ENCODE measurements around the gene PLCB4.

PLCB4 gene

DNA sequence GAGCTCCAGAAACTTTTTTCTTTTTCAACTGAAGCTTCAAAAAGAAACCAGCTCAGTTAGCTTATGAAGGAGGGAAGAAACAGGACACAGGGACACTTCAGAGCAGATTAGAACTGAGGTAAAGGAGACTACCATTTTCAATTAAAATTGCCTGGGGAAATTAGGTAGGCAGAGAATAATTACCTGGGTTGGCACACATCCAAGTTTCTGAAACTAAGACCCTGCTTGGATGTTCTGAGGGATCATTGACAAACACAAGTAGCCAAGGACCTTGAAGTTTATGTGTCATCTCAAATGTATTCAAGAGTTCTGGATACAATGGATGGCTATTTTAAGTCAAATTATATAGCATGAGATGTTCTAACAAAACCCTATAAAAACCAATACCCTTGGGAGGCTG is 137.6 kb downstream of the PLCB4 start:
- ChIA-PET POLR2A (interaction anchor here (0.7 kb wide), 1 partner anchor 36 kb away, joined by 3 read pairs; no protein-coding TSS in a partner anchor), CTCF (interaction anchor here (1.7 kb wide), 1 partner anchor 353 kb away, joined by 5 read pairs; no protein-coding TSS in a partner anchor)
- no peak overlapping the region for H3K4me3 ChIP-seq (ENCODE audit: low read depth, low read length)
- no peak for DNase-seq (ENCODE audit: low read depth, low spot score)
- TF ChIP-seq, protein P1, sequence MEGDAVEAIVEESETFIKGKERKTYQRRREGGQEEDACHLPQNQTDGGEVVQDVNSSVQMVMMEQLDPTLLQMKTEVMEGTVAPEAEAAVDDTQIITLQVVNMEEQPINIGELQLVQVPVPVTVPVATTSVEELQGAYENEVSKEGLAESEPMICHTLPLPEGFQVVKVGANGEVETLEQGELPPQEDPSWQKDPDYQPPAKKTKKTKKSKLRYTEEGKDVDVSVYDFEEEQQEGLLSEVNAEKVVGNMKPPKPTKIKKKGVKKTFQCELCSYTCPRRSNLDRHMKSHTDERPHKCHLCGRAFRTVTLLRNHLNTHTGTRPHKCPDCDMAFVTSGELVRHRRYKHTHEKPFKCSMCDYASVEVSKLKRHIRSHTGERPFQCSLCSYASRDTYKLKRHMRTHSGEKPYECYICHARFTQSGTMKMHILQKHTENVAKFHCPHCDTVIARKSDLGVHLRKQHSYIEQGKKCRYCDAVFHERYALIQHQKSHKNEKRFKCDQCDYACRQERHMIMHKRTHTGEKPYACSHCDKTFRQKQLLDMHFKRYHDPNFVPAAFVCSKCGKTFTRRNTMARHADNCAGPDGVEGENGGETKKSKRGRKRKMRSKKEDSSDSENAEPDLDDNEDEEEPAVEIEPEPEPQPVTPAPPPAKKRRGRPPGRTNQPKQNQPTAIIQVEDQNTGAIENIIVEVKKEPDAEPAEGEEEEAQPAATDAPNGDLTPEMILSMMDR (IDR thresholded peaks at IDR 0.05; ENCODE audit: insufficient read depth, low read length, missing control alignments) = no peak

DNA sequence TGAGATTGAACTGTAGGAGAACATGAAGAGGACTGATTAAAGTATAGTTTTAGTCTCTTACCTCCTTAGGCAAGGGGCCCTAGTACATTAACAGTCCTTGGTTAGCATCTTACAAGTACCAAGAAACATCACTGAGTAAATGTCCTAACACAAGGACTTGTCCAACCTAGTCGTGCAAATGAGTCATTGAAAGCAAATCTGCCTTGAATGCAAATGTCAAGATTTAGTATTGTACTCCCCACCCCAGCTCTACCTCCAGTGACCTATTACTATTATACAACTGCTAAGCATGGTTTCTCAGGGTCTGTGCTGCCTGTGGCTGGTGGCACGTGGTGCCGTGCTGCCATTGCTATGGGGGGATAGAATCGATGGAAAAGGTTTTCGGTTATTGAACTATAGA is 138.4 kb downstream of the PLCB4 start:
- no peak for DNase-seq (ENCODE audit: low read depth, low spot score)
- TF ChIP-seq, protein P1 (IDR thresholded peaks at IDR 0.05; ENCODE audit: insufficient read depth, low read length, missing control alignments) = no peak
- POLR2A ChIA-PET = no interaction called here
- H3K4me3 ChIP-seq (ENCODE audit: low read depth, low read length) = no peak overlapping the region
- CTCF ChIA-PET = no interaction called here

DNA sequence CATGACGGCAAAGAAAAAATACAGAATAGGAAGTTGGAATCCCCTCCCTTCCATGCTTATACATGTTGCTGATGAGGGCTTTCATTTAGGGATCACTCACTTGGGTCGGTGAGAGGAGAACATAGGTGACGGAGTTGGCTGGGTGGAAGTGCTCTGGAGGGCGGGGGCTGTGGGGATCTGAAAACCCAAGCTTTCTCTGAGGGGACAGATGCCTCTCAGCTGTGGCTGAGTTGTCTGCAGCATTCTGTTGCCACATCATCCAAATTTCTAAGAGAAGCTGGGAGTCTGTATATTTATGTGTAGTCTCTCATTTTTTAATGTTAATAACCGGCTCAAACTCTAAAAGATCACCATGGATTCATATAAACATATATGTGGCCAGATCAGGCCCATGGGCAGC is 141.5 kb downstream of the PLCB4 start:
- H3K4me3 ChIP-seq (ENCODE audit: low read depth, low read length) = no peak overlapping the region
- no peak for DNase-seq (ENCODE audit: low read depth, low spot score)
- TF ChIP-seq, protein P1 (IDR thresholded peaks at IDR 0.05; ENCODE audit: insufficient read depth, low read length, missing control alignments) = no peak
- ChIA-PET CTCF (interaction anchor here (1.2 kb wide), 1 partner anchor 96 kb away, joined by 3 read pairs; no protein-coding TSS in a partner anchor), POLR2A (no interaction called here)

DNA sequence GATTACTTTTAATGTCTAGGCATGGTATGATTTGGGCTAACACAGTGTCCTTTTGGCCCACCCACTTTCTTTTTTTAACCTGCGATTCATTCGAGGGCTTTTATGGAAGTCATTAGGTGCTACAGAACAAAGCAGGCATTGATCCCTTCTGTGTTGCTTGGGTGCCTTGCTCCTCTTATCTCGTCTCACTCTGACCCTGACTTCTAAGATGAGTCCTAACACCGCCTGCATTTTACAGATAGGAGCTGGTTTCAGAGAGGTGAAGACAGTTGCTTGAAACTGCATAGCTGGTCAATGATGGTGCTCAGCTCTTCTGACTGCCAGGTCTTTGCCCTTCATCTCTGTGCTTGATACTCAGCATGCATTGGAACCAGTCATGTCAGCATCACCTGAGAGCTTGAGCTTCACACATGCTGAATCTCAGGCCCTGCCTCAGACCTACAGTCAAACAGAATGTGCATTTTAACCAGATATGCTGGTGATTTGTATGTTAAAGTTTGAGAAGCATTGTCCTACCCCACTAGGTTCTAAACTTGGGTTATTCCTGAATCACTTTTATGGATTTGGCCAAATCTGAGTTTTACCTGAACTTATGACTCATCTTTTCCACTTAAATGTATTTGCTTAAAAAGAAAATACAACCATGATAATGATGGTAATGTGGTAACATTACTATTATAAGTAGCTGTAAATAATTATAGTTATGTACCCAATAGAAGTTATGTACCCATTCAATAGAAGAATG is 142.3 kb downstream of the PLCB4 start:
- DNase-seq (ENCODE audit: low read depth, low spot score) = no peak
- POLR2A ChIA-PET = no interaction called here

DNA sequence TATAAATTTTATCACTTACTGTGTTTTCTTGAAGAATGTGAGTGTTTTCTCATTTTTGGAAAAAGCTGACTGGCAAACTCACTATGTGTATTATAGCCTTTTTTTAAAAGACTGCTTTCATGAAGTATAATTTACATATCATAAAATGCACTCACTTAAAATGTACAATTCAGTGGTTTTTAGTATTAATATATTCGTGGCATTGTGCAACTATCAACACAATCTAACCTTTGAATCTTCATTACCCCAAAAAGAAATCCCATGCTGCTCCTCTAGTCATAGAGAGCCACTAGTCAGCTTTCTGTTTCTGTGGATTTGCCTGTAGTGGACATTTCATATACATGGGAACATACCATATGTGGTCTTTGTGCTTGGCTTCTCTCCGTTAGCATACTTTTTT is 143.8 kb downstream of the PLCB4 start:
- POLR2A ChIA-PET = no interaction called here
- no peak overlapping the region for H3K4me3 ChIP-seq (ENCODE audit: low read depth, low read length)
- TF ChIP-seq, protein P1 (IDR thresholded peaks at IDR 0.05; ENCODE audit: insufficient read depth, low read length, missing control alignments) = no peak
- CTCF ChIA-PET = interaction anchor here (1.5 kb wide), 1 partner anchor 9 kb away, joined by 5 read pairs; no protein-coding TSS in a partner anchor
- no peak for DNase-seq (ENCODE audit: low read depth, low spot score)

More for the DNA sequence above, 142.3 kb downstream of the PLCB4 start:
- TF ChIP-seq, protein P1 (IDR thresholded peaks at IDR 0.05; ENCODE audit: insufficient read depth, low read length, missing control alignments) = no peak
- H3K4me3 ChIP-seq (ENCODE audit: low read depth, low read length) = no peak overlapping the region
- CTCF ChIA-PET = interaction anchor here (1.2 kb wide), 1 partner anchor 97 kb away, joined by 3 read pairs; no protein-coding TSS in a partner anchor

DNA sequence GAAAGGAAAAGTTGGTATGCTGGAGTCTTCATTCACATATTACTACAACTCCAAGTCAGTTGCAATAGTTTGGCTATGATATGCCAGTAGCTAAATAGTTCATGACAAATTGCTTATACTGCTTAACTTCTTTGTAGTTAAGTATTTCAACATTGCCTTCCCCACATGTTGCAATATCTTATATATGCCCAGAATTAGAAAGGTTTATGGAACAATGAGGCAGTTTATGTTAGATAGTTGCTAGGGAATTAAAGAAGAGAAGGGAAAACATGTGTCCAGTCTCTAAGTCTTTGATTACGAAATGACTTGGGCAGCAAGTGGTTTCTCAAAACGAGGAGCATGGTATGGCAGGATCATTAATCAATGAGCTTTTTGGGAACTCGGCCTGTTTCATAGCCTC is 145.8 kb downstream of the PLCB4 start:
- TF ChIP-seq, protein P1 (IDR thresholded peaks at IDR 0.05; ENCODE audit: insufficient read depth, low read length, missing control alignments) = no peak
- POLR2A ChIA-PET = no interaction called here
- no peak overlapping the region for H3K4me3 ChIP-seq (ENCODE audit: low read depth, low read length)
- DNase-seq (ENCODE audit: low read depth, low spot score) = peak; percentile 93
- CTCF ChIA-PET = interaction anchor here (0.9 to 1.5 kb wide), 4 partner anchors 11 to 360 kb away, joined by 3 to 4 read pairs (median 3); no protein-coding TSS in a partner anchor

All from AG04449 (cell line).